PC-3 (cell line): ENCODE data around the gene NCR2. TPM values are rescaled to one million over a fixed set of nuclear protein-coding genes. Genes with fewer than 3 reads are reported as not detected.
A peak's percentile ranks its signal among the peaks of the same experiment; 100 is the strongest.

ENCODE experiments used
- ATAC-seq: fragments of 200-7000 bp; cut with Tn5 transposase; 2 replicates; pipeline ENCODE4 v1.9.1; 2020; ENCODE audit warnings: mild to moderate bottlenecking, moderate library complexity
- BruUV-seq: library from RNA; stranded (reverse); fragments of 400-500 nt; replicated peaks from 2 replicates; lab custom pipeline; 2021; lab: Mats Ljungman, UMichigan
- CTCF ChIA-PET: fragments of 300-600 bp; sonication (Branson Sonifier 250); formaldehyde crosslinking; loops from one replicate; lab custom pipeline; 2022; ENCODE audit warnings: antibody characterized with exemption; lab: Charles Lee
- POLR2A ChIA-PET: fragments of 300-600 bp; sonication (Branson Sonifier 250); formaldehyde crosslinking; loops from one replicate; lab custom pipeline; 2022; ENCODE audit warnings: antibody characterized with exemption; ENCODE audit not compliant: unreplicated experiment; lab: Charles Lee
- DNase-seq: peaks from one replicate; pipeline ENCODE4 v3.0.0-alpha.2; 2015
- H2AFZ ChIP-seq: fragments of 300-600 bp; sonication (generic); 2 replicates; pipeline ENCODE4 v1.6.0; 2016; ENCODE audit warnings: antibody characterized with exemption, low read length
- H3F3A ChIP-seq: fragments of 300-600 bp; sonication (generic); one replicate; pipeline ENCODE4 v1.6.0; 2017; ENCODE audit warnings: antibody characterized with exemption, low read length, control low read depth, mild to moderate bottlenecking; ENCODE audit not compliant: unreplicated experiment
- H3K27ac ChIP-seq: fragments of 300-600 bp; sonication (generic); 2 replicates; pipeline ENCODE4 v1.5.1; 2016; ENCODE audit warnings: mild to moderate bottlenecking, low read length
- H3K27me3 ChIP-seq: fragments of 300-600 bp; sonication (generic); 2 replicates; pipeline ENCODE4 v1.6.1; 2016; ENCODE audit warnings: low read length, mixed read lengths
- H3K36me3 ChIP-seq: fragments of 300-600 bp; sonication (generic); 2 replicates; pipeline ENCODE4 v1.6.1; 2016; ENCODE audit warnings: low read depth, mixed run types, low read length, mixed read lengths
- H3K4me1 ChIP-seq: fragments of 300-600 bp; sonication (generic); 2 replicates; pipeline ENCODE4 v1.5.1; 2016; ENCODE audit warnings: low read length; ENCODE audit not compliant: insufficient read depth
- H3K4me2 ChIP-seq: fragments of 300-600 bp; sonication (generic); 2 replicates; pipeline ENCODE4 v1.6.0; 2016; ENCODE audit warnings: low read length
- H3K4me3 ChIP-seq: fragments of 300-600 bp; sonication (generic); 2 replicates; pipeline ENCODE4 v1.5.1; 2016; ENCODE audit warnings: mild to moderate bottlenecking, low read length, mixed read lengths
- H3K79me2 ChIP-seq: fragments of 300-600 bp; sonication (generic); 2 replicates; pipeline ENCODE4 v1.6.1; 2017; ENCODE audit warnings: low read length, mixed read lengths
- H3K9ac ChIP-seq: fragments of 300-600 bp; sonication (generic); 2 replicates; pipeline ENCODE4 v1.6.0; 2016; ENCODE audit warnings: mild to moderate bottlenecking, low read length
- H3K9me2 ChIP-seq: fragments of 300-600 bp; sonication (generic); replicated peaks from 2 replicates; pipeline ENCODE4 v1.6.1; 2016; ENCODE audit warnings: mixed run types, low read length, mixed read lengths
- H3K9me3 ChIP-seq: fragments of 300-600 bp; sonication (generic); 2 replicates; pipeline ENCODE4 v1.6.1; 2016; ENCODE audit warnings: low read length, mixed read lengths
- H4K20me1 ChIP-seq: fragments of 300-600 bp; sonication (generic); 2 replicates; pipeline ENCODE4 v1.6.1; 2016; ENCODE audit warnings: low read length, mixed read lengths
- EZH2 ChIP-seq: fragments of 300-600 bp; sonication (generic); IDR thresholded peaks from one replicate; pipeline ENCODE4 v1.6.1; 2017; ENCODE audit warnings: antibody characterized with exemption, mild to moderate bottlenecking, low read length; ENCODE audit not compliant: unreplicated experiment
- EZH2phosphoT487 ChIP-seq: fragments of 300-600 bp; sonication (generic); IDR thresholded peaks from 2 replicates; pipeline ENCODE4 v1.6.1; 2018; ENCODE audit warnings: mild to moderate bottlenecking, antibody characterized with exemption, low read length, borderline replicate concordance
- intact Hi-C: fragments of 100-400 bp; cut with micrococcal nuclease; formaldehyde crosslinking; loops from 2 replicates; pipeline ENCODE4 v1.9.0; 2023
- total RNA-seq: library from RNA; depleted of rRNA; stranded (reverse); fragments of >200 nt; gene quantifications from 2 replicates; pipeline ENCODE4 v1.2.3, GENCODE V29; 2014
- TF ChIP-seq, protein P1 (sequence below): fragments of 300-600 bp; sonication (generic); conservative IDR thresholded peaks from 2 replicates; pipeline ENCODE4 v1.5.1; 2017; ENCODE audit warnings: antibody characterized with exemption, low read depth, mild to moderate bottlenecking, low read length

The NCR2 gene
- total RNA-seq, 1 experiment from 2014 or later, result not detected

DNA sequence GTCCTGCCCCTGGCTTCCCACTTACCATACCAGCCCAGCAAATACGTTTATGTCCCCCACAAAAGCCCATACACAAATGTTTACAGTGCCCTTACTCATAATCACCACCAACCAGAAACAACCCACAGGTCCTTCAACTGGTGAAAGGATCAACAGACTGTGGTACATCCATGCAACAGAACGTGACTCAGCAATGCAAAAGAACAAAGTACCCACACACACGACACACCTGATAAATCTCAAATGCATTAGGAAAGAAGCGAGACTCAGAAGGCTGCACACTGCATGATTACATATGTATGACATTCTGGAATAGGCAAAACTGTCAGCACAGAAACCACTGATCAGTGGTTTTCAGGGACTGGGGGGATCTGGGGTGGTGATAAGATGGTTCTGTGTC lies 20.5 kb downstream of the NCR2 start:
- Histone ChIP-seq H3K9ac (no peak overlapping the region), H3K36me3 (no peaks in the 10 kb centered on the region), H3K79me2 (no peaks in the 10 kb centered on the region), H3K27me3 (peaks cover 64% of the 10 kb centered on the region), H3F3A (no peaks in the 10 kb centered on the region), H3K4me1 (no peaks in the 10 kb centered on the region), H2AFZ (no peak overlapping the region), H3K4me2 (no peak overlapping the region), H3K4me3 (no peak overlapping the region), H3K9me3 (peaks cover 8% of the 10 kb centered on the region), H3K9me2 (no peaks in the 10 kb centered on the region), H4K20me1 (no peaks in the 10 kb centered on the region), H3K27ac (no peak overlapping the region)
- CTCF ChIA-PET, result no interaction called here
- no peak for ATAC-seq
- intact Hi-C loops, result no loop called here
- no TSS peak for BruUV-seq
- no peak for TF ChIP-seq EZH2
- no peak for TF ChIP-seq EZH2phosphoT487
- TF ChIP-seq, protein P1, sequence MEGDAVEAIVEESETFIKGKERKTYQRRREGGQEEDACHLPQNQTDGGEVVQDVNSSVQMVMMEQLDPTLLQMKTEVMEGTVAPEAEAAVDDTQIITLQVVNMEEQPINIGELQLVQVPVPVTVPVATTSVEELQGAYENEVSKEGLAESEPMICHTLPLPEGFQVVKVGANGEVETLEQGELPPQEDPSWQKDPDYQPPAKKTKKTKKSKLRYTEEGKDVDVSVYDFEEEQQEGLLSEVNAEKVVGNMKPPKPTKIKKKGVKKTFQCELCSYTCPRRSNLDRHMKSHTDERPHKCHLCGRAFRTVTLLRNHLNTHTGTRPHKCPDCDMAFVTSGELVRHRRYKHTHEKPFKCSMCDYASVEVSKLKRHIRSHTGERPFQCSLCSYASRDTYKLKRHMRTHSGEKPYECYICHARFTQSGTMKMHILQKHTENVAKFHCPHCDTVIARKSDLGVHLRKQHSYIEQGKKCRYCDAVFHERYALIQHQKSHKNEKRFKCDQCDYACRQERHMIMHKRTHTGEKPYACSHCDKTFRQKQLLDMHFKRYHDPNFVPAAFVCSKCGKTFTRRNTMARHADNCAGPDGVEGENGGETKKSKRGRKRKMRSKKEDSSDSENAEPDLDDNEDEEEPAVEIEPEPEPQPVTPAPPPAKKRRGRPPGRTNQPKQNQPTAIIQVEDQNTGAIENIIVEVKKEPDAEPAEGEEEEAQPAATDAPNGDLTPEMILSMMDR, result no peak
- POLR2A ChIA-PET, result no interaction called here
- no peak for DNase-seq

DNA sequence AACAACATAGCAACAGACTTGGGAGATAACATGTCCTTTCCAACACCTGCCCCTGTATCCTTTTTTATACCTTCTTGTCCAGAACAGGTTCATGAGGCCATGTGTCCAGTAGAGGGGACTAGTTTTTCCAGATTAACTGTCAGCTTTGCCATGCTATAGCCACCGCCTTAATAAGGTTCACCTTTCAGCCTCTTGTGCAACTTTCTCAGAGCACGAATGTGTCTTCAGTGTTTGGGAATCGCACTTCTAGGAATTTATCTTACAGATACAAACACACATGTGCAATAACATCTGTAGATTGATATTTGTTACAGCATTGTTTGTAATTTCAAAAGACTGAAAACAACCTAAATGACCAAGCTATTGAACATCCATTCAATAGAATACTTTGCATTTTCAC lies 21.4 kb downstream of the NCR2 start:
- peak; percentile 12 for DNase-seq
- H3K27me3 ChIP-seq, result peaks cover 66% of the 10 kb centered on the region
- H3F3A ChIP-seq, result no peaks in the 10 kb centered on the region
- no peak overlapping the region for H2AFZ ChIP-seq
- POLR2A ChIA-PET, result no interaction called here
- TF ChIP-seq, protein P1, result no peak
- TF ChIP-seq EZH2, result no peak
- TF ChIP-seq EZH2phosphoT487, result no peak
- no peaks in the 10 kb centered on the region for H4K20me1 ChIP-seq
- H3K9ac ChIP-seq, result no peak overlapping the region
- H3K36me3 ChIP-seq, result no peaks in the 10 kb centered on the region
- intact Hi-C loops, result no loop called here
- no peaks in the 10 kb centered on the region for H3K4me1 ChIP-seq
- no peak overlapping the region for H3K4me2 ChIP-seq
- no TSS peak for BruUV-seq
- CTCF ChIA-PET, result no interaction called here
- H3K79me2 ChIP-seq, result no peaks in the 10 kb centered on the region
- H3K4me3 ChIP-seq, result no peak overlapping the region
- H3K27ac ChIP-seq, result no peak overlapping the region
- ATAC-seq, result no peak
- no peaks in the 10 kb centered on the region for H3K9me2 ChIP-seq
- H3K9me3 ChIP-seq, result peaks cover 13% of the 10 kb centered on the region

DNA sequence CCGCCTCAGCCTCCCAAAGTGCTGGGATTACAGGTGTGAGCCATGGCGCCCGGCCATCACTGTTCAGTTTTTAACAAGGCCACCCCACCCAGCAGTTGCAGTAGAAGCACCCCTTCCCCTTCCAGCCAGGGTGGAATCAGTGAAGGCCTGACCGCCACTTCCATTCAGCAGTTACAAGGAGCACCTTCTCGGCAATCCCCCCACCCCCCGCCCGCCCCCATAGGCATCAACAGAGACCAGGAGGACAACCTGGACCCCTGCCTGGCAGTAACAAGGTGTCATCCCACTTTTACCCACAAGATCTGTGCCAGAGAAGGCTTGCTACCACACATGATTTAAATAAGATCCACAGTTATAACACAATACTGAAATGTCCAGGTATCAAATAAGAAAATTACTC lies 23.1 kb downstream of the NCR2 start:
- H3K9ac ChIP-seq, result no peak overlapping the region
- CTCF ChIA-PET, result no interaction called here
- H3K9me2 ChIP-seq, result no peaks in the 10 kb centered on the region
- peaks cover 15% of the 10 kb centered on the region for H3K9me3 ChIP-seq
- no peaks in the 10 kb centered on the region for H3K36me3 ChIP-seq
- no peak for DNase-seq
- H3K4me2 ChIP-seq, result no peak overlapping the region
- H3K79me2 ChIP-seq, result no peaks in the 10 kb centered on the region
- no TSS peak for BruUV-seq
- no peaks in the 10 kb centered on the region for H3F3A ChIP-seq
- intact Hi-C loops, result no loop called here
- no peaks in the 10 kb centered on the region for H4K20me1 ChIP-seq
- no peak overlapping the region for H3K4me3 ChIP-seq
- no peak overlapping the region for H3K27ac ChIP-seq
- TF ChIP-seq, protein P1, result no peak
- TF ChIP-seq EZH2, result no peak
- TF ChIP-seq EZH2phosphoT487, result no peak
- no peaks in the 10 kb centered on the region for H3K4me1 ChIP-seq
- H2AFZ ChIP-seq, result no peak overlapping the region
- POLR2A ChIA-PET, result no interaction called here
- peaks cover 66% of the 10 kb centered on the region for H3K27me3 ChIP-seq
- ATAC-seq, result no peak
